Spleen (tissue), 7 donors: ENCODE measurements around the gene LDLRAD4.

Source experiments
- CTCF ChIP-seq, 11 experiments: fragments of 200-600 bp in 7 of 11; fragments of 450-650 bp in 4 of 11; sonication (generic) in 4 of 11; IDR thresholded peaks in 8 of 11; conservative IDR thresholded peaks in 3 of 11; 1 replicate in 7 of 11; 2 replicates in 4 of 11; pipeline versions ENCODE4 v1.4.0 to v1.8.0; 2016 to 2021; ENCODE audit warnings: antibody characterized with exemption in 11 of 11, inconsistent platforms in 4 of 11, mild to moderate bottlenecking in 1 of 11
- POLR2A ChIP-seq, 3 donors: fragments of 450-650 bp; IDR thresholded peaks; one replicate each; pipeline ENCODE4 v1.5.1; 2017; ENCODE audit warnings: antibody characterized with exemption in 3 of 3, mild to moderate bottlenecking in 1 of 3
- POLR2AphosphoS5 ChIP-seq, 3 donors: sonication (generic); formaldehyde crosslinking; IDR thresholded peaks; one replicate each; pipeline ENCODE4 v1.5.1; 2017; ENCODE audit warnings: antibody characterized with exemption in 3 of 3
- donor health status: DM: no; HTN: no; CAD: no; lungs with moderate emphysema.
- donor health status: DM: no; HTN: no; CAD: no.
- donor health status: DM: no; HTN: no; CAD: no.

- TF ChIP-seq POLR2AphosphoS5 (IDR thresholded peaks at IDR 0.05) (no peak), POLR2A (IDR thresholded peaks at IDR 0.05) (no peak), CTCF (IDR thresholded peaks at IDR 0.05 in 8 of 11, conservative IDR thresholded peaks at IDR 0.05 in 3 of 11) (no peak)
Observed at GRCh38 chr18:13323186-13323585, 104.6 kb downstream of the LDLRAD4 start.
